ENCODE measurements around the gene TBC1D7. TPM values are rescaled to one million over a fixed set of nuclear protein-coding genes. Genes with fewer than 3 reads are reported as not detected.

The TBC1D7 gene
- total RNA-seq, 1 experiment from 2014 or later = 23.0 TPM

DNA sequence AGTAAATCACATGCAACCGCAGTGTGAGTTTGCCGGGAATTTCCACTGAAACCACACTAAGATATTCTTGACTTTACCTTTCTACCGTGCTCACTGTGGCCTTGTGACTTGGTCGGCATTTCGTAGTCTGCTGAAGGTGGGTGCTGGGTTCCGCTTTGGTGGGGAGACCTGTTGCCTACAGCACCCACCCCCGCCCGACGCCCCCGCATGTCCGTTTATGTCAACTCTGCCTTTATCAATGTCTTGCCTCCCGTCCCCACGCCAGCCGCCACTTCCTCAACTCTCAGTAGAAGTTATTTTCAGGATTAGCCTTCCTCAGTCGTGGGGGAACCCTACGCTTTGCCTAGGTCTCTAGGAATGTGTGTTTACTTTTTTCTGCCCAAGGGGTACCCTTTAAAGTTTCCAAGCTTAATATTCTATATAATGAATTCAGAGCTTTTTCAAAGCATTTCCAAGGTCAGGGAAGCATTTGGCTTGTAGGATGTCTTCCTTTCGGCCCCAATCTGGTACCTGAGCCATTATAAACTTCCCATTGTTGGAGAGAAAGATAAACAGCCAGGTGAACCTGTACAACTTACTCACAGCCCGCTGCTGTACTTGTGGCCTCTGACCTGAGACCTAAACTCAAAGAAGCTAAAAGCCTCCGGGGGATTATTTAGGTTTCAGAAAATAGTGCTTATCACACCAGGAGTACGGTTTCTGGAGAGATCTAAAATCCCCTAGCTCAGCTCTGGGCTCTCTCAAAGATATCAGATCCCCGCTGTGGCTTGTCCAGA is 54.2 kb downstream of the TBC1D7 start:
- DNase-seq (ENCODE audit: extremely low read depth, low read depth) = no peak

DNA sequence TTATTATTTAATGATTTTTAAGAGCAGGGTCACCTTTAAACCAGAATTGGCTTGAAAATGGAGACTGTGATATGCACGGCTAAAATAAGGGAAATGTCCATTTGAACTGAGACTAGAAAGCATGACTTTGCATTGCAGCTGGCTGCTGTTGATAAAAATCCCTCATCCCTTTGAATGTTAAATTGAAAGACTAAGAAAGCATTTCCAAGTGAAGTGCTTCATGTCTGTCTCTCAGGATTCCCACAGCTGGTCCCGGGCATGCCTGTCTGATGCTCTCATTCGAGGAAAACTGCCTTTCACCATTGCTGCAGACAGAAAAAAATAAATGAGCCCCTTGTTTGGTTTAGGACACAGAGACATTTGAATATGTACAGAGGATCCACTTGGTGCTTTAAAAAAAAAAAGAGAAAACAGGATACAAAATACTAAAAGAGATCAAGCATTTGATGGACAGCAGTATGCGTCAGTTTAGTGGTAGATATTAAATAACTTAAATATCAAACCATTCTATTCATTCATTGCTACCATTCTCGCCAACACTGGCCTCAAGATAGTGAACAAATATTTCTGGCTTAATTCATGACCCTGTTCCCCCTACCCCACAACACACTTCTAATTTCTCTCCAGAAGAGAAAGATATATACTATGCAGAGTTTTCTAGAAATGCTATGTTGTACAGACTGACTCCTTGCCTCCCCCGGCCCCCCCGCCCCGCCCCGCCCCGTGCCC is 55.0 kb downstream of the TBC1D7 start:
- no peak for DNase-seq (ENCODE audit: extremely low read depth, low read depth)

DNA sequence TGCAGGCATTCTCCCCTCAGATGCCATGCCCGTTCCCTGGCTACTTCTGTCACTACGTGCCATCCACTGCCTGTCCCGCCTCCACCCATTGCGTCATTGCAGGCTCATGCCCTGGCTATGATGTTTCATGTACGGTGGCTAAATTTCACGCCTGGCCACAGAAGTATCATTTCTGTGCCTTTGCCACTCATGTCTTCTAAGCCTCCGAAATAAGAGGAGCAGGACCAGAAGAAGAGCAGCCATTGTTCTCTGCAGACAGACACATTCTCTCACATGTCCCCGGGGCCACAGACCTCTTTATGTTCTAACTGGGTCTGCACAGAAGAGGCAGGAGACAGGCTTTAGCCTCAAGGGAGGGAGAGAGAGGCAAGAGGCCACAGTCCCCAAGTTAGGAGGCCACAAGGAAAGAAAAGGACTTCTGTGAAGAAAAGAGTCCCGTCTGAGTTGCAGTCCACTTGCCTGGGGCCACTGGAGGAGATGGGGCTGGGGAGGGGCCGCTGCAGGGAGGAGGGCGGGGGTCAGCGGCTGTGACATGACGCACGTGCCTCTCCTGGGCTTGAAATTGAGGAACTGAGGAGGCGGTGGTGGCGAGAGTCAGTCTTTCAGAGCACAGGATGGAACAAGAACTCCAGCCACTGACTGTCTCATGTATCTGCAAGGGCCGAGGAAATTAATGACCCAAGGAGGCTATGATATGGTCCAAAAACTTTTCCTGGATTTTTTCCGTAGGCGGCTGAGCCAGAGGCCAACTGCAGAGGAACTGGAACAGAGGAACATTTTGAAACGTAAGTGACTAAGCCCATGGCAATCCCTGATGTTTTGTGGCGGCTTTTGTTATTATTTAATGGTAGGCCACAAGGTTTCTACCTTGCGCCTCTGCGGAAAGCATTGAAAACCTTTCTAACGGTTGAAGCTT is 55.9 kb downstream of the TBC1D7 start:
- DNase-seq (ENCODE audit: extremely low read depth, low read depth) = no peak

DNA sequence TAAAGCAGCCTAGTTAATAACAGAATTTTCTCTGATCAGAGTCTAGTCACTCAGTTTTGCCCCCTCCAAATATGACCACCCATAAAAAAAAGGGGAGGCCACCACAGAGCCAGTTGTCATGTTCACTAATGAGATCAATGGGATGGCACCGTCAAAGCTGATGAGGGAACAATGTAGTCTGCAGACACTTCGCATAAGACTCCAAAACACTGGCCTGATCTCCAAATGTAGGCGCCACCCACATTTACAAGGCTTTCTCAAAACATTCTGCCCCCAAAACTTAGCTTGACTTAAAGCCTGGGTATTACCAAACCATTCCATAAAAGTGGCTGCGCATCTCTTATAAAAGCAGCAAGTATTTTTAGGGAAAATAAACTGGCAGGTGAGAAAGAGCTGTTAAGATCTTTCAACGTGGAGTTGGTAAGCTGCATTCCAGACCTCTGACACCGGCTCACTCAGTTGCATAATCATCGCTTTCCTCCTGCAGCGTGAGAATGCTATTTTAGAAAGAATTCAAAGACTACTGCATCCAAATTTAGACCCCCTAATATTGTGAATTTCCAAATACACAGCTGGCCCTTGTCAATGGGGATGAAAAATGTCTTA is 59.3 kb downstream of the TBC1D7 start:
- DNase-seq (ENCODE audit: extremely low read depth, low read depth) = no peak

DNA sequence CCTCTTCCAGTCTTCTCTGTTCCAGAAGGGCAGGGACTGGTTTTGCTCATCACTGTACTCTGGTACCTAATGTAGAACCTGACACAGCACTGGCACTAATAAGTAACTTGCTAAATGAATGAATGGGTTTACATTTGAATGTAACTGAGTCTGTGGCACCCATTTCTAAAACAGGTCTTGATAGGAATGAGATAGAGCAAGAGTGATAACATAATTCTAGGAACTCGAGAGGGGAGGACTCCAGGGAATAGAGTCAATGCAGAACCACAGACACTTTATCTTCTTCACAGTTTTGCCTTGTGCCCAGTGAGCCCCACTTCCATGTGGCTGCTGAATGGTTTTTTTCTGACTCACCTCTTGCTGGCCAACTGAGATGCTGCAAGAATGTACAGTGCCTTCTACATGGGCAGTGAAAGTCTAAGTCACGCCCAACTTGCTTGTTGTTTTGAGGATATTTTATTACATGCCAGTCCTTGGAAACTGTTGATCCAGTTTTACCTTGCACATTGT is 61.1 kb downstream of the TBC1D7 start:
- DNase-seq (ENCODE audit: extremely low read depth, low read depth) = no peak

DNA sequence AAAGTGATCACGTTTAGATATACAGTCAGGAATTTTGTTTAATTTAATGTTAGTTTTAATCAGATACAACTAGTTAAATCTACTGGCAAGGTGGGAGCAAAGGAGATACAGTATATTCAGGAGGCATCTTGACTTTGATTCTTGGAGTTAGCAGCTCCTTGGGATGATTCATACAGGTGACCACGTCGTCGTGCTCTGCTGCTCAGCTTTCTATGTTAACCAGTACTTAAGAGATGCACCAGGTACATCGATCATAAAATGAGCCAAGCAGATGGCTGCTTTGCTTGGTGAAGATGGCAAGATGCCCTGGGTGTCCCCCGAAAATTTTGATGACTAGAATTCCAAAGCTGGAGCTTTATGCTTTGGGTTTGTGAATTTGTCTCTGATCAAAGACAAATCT is 64.7 kb downstream of the TBC1D7 start:
- DNase-seq (ENCODE audit: extremely low read depth, low read depth) = no peak

DNA sequence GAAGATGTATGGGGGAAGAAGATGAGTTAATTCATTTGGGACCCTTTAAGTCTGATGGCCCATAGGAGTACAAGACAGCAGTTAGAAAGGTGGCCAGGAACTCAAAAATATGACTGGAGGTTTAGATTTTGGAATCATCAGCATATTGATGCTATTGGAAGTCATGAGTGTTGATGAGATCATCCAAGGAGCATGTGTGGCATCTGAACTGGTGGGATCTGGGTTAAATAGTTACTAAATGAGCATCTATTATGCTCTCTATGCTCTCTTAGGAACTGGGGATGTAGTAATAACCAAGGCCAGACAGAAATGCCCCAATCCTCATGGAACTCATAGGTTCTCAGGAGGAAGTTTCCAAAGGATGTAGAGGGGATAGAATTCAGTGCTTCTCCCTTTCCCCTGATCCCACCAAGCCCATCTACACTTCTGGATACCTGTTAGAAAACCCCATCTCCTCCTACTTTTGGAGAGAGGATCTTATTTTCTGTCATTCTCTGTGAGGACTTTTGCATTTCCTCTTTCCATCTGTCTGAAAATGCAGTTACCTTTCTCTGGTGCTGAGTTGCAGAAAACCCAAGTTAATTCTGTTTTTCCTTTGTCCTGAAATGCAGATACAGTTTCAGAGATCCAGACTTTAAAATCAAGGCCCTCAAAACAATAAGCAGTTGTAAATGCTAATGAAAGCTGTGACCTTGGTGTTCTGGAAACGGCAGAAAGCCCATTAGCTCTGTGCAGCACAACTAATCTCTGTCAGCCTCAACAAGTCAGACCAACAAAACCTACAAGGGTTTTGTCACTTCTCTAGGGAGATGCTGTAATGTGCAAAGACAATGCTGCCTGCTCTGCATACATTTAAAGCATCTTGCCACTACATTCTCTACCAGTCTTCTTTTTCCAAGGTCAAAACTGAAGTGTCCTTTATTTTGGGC is 65.8 kb downstream of the TBC1D7 start:
- no peak for DNase-seq (ENCODE audit: extremely low read depth, low read depth)

DNA sequence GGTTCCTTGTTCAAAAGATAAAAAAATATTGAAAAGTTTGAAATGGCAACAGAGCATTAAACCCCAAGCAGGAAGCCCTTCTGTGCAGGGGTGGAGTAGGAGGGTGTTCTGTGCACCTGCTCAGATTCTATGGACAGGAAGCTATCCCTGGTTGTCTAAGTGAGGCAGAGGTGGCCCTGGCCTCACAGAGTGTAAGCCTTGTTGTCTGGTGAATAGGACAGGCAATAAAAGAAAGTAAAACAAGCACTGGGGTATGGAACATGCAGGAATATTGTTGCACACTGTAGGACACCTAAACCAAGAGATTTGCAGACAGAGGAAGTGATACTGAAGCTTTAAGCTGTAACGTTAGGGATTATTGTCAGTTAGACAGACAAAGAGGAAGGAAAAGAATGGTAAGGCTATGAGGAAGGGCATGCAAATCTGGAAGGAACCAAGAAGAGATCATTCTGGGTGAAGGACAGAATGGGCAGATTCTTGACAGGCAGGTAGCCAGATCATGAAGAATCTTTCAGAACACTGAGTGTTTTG is 66.8 kb downstream of the TBC1D7 start:
- no peak for DNase-seq (ENCODE audit: extremely low read depth, low read depth)

DNA sequence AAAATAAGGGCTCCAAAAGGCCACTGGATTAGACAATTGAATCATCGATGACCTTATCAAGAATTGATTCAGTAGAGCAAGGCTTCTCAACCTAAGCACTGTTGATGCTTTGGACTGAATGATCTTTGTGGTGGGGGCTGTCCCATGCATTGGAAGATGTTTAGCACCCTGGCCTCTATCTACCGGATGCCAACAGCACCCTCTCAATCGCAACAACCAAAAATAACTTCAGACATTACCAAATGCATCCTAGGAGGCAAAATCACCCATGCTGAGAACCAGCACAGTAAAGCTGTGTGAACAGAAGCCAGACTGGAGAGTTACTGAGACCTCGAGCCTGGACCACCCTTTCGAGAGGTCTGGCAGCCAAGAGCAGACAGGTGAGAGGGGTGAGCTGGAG is 67.5 kb downstream of the TBC1D7 start:
- no peak for DNase-seq (ENCODE audit: extremely low read depth, low read depth)

DNA sequence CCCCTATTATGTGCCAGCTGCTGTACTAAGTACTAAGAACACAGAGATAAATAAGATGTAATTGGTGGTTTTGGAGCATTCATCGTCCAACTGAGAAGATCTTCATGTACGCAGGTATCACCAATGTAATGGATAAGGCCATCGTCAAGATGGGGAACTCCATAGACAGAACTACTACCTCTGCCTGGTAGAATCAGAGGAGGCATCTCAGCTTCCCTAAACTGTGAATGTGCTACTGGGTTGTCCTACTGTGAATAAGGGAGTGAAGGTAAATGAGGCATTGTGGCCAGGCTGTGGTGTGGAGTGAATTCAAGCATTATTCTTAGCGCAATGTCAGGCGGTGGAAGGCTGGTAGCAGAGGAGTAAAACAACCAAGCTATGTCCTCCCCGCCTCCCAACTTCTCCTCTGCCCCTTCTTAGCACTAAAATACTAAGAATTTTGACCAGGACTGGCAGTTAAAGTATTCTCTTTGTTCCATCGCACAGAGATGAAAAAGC is 68.2 kb downstream of the TBC1D7 start:
- DNase-seq (ENCODE audit: extremely low read depth, low read depth) = no peak

DNA sequence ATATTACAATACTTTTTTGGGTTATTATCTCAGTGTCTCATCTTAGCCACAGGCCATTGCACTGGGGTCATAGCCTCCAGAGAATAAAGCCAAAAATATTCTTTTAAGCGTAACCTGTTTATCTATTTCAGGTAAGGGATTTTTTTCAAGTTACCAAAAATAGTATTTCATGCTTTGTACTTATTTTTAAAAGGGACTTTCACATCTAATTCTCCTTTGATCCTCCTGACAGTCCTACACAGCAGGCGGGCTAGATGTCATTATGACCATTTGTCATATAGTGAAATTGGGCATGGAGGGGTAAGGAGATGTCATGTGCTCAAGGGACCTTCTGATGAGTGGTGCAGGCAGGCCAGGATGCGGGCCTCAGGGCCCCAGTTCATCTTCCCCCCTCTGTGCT is 68.9 kb downstream of the TBC1D7 start:
- DNase-seq (ENCODE audit: extremely low read depth, low read depth) = no peak

DNA sequence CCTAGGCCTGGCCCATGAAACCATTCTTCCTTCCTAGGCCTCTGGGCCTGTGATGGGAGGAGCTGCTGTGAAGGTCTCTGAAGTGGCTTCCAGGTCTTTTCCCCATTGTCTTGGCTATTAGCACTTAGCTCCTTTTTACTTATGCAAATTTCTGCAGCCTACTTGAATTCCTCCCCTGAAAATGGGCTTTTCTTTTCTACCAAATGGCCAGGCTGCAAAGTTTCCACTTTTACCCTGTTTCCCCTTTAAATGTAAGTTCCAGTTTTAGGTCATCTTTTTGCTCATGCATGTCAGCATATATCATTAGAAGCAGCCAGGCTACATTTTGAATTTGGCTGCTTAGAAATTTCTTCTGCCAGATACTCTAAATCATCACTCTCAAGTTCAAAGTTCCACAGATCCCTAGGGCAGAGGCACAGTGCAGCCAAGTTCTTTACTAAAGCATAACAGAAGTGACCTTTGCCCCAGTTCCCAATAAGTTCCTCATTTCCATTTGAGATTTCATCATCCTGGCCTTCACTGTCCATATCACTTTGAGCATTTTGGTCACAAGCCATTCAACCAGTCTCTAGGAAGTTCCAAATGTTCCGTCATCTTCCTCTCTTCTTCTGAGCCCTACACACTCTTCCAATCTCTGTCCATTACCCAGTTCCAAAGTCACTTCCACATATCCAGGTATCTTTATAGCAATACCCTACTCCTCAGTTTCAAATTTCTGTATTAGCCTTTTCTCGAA is 71.9 kb downstream of the TBC1D7 start:
- no peak for DNase-seq (ENCODE audit: extremely low read depth, low read depth)

Other genes starting within 250 kb of the TBC1D7 start
- gene GFOD1, start 159.1 kb upstream of the TBC1D7 start, total RNA-seq (2014; rRNA removed; shearing (Covaris generic)) = 5.3 and 5.6 TPM in 2 replicates
- gene SIRT5, start 246.1 kb upstream of the TBC1D7 start, total RNA-seq (2014; rRNA removed; shearing (Covaris generic)) = 12.7 and 12.9 TPM in 2 replicates